GM23248 (cell line): ENCODE measurements around the gene C19orf67.

Experiments used
- EZH2 ChIP-seq: fragments of 200-600 bp; sonication (generic); IDR thresholded peaks from 2 replicates; pipeline ENCODE4 v1.6.1; 2018; ENCODE audit warnings: antibody characterized with exemption, mild to moderate bottlenecking; ENCODE audit not compliant: insufficient read depth, poor library complexity, severe bottlenecking
- EZH2phosphoT487 ChIP-seq: fragments of 200-600 bp; sonication (generic); IDR thresholded peaks from 2 replicates; pipeline ENCODE4 v1.6.1; 2018; ENCODE audit warnings: antibody characterized with exemption, moderate library complexity, mild to moderate bottlenecking, low read depth; ENCODE audit not compliant: insufficient read depth

- TF ChIP-seq EZH2 (no peak), EZH2phosphoT487 (no peak)
Observed at GRCh38 chr19:14080887-14081796, 4.4 kb downstream of the C19orf67 start.
